Progenitor cell of endocrine pancreas (in vitro differentiated cells): ENCODE measurements around the gene SYS1. TPM values are rescaled to one million over a fixed set of nuclear protein-coding genes. Genes with fewer than 3 reads are reported as not detected.

Experiments
- DNase-seq: peaks from one replicate; pipeline ENCODE4 v3.0.0; 2021; ENCODE audit warnings: low spot score; ENCODE audit not compliant: unreplicated experiment
- H3K27ac Mint-ChIP-seq: 2 replicates; pipeline ENCODE4 v1.8.0; 2021; ENCODE audit warnings: mild to moderate bottlenecking, moderate library complexity, mixed read lengths
- H3K27me3 Mint-ChIP-seq: 2 replicates; pipeline ENCODE4 v1.8.0; 2021; ENCODE audit warnings: mixed read lengths
- H3K36me3 Mint-ChIP-seq: 2 replicates; pipeline ENCODE4 v1.8.0; 2022; ENCODE audit warnings: mixed read lengths; ENCODE audit not compliant: insufficient read depth
- H3K4me1 Mint-ChIP-seq: 2 replicates; pipeline ENCODE4 v1.8.0; 2021; ENCODE audit warnings: low read depth, mixed read lengths
- H3K4me3 Mint-ChIP-seq: 2 replicates; pipeline ENCODE4 v1.8.0; 2021; ENCODE audit warnings: low read depth, mild to moderate bottlenecking, moderate library complexity, mixed read lengths
- H3K9me3 Mint-ChIP-seq: 2 replicates; pipeline ENCODE4 v1.8.0; 2021; ENCODE audit warnings: low read depth, mixed read lengths
- total RNA-seq: library from RNA; stranded (reverse); gene quantifications from 2 replicates; pipeline ENCODE4 v1.2.1, GENCODE V29; 2021
- TF ChIP-seq, protein P1 (sequence below): fragments of 200-600 bp; sonication (generic); IDR thresholded peaks from one replicate; pipeline ENCODE4 v1.5.0; 2021; ENCODE audit warnings: antibody characterized with exemption, mild to moderate bottlenecking; ENCODE audit not compliant: unreplicated experiment

SYS1 gene
- total RNA-seq, 1 donor from 2014 or later = 31.9 TPM

DNA sequence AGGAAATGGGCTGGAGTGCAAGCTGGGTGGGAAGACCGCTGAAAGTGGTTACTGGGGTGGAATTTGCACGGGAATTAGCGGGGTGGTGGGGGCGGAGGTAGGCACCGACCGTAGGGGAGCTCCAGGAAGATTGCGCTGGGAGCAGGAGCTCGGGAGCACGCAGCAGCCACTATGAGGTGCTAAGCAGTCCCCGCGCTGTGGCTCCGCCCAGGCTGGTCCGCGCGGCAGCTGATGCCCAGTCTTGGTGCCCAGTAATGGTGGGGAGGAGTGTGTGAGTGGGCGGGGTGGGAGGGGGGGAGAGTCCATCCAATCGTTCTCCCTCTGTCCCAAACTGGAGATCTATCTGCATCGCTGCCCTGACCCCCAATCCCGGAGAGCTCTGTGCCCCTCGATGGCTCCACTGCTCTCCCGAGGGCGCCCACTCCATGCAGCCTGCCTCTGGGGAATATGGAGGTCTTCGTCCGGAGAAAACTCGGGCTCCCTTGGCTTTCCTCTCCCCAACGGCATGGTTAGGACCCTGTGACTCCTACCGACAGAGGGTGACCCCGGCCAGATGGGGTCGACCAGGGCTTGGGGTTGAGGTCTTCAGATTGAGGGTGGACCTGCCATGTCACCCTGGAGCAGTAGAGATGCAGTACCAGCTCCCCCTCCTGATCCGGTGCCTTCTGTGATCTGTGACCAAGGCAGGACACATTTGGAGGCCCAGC lies 9.8 kb downstream of the SYS1 start:
- H3K27ac Mint-ChIP-seq = peak overlapping the region; percentile 33
- peaks cover 4% of the 10 kb centered on the region for H3K27me3 Mint-ChIP-seq
- DNase-seq = no peak
- H3K9me3 Mint-ChIP-seq = no peaks in the 10 kb centered on the region
- peak overlapping the region; percentile 68 for H3K4me3 Mint-ChIP-seq
- H3K36me3 Mint-ChIP-seq = peaks cover 8% of the 10 kb centered on the region
- TF ChIP-seq, protein P1, sequence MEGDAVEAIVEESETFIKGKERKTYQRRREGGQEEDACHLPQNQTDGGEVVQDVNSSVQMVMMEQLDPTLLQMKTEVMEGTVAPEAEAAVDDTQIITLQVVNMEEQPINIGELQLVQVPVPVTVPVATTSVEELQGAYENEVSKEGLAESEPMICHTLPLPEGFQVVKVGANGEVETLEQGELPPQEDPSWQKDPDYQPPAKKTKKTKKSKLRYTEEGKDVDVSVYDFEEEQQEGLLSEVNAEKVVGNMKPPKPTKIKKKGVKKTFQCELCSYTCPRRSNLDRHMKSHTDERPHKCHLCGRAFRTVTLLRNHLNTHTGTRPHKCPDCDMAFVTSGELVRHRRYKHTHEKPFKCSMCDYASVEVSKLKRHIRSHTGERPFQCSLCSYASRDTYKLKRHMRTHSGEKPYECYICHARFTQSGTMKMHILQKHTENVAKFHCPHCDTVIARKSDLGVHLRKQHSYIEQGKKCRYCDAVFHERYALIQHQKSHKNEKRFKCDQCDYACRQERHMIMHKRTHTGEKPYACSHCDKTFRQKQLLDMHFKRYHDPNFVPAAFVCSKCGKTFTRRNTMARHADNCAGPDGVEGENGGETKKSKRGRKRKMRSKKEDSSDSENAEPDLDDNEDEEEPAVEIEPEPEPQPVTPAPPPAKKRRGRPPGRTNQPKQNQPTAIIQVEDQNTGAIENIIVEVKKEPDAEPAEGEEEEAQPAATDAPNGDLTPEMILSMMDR = no peak
- H3K4me1 Mint-ChIP-seq = peaks cover 9% of the 10 kb centered on the region

- DNase-seq = peak; percentile 82
- TF ChIP-seq, protein P1 = peak; percentile 87
- Mint-ChIP-seq H3K4me3 (peak overlapping the region; percentile 68), H3K4me1 (peaks cover 9% of the 10 kb centered on the region), H3K9me3 (no peaks in the 10 kb centered on the region), H3K27me3 (peaks cover 4% of the 10 kb centered on the region), H3K36me3 (peaks cover 2% of the 10 kb centered on the region), H3K27ac (peak overlapping the region; percentile 74)
Measured at GRCh38 chr20:45373353-45374100, 10.6 kb downstream of the SYS1 start.

GRCh38 chr20:45374101-45374467 lies 11.1 kb downstream of the SYS1 start:
- TF ChIP-seq, protein P1 = no peak
- Mint-ChIP-seq H3K9me3 (no peaks in the 10 kb centered on the region), H3K27me3 (peaks cover 4% of the 10 kb centered on the region), H3K36me3 (no peaks in the 10 kb centered on the region), H3K4me1 (peaks cover 9% of the 10 kb centered on the region), H3K4me3 (no peak overlapping the region), H3K27ac (no peak overlapping the region)
- no peak for DNase-seq

DNA sequence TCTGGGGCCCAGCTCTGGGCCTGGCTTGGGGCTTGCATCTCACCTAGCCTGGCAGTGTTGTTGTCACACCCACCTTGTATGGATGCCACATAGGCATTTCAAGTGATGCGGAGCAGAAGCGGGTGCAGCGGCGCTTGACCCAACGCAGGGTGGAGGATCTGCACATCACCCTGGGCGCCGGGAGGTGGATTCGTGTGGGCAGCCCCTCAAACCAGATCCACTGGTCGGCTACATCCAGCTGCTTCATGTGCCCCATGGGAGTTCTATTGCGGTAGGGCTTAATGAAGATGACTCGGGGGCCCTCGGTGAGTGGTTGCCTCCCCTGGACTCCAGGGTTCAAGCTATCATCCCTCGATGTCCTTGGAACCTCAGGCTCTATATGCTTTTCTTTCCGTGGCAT lies 12.0 kb downstream of the SYS1 start:
- Mint-ChIP-seq H3K27ac (no peak overlapping the region), H3K27me3 (peaks cover 4% of the 10 kb centered on the region), H3K36me3 (no peaks in the 10 kb centered on the region), H3K9me3 (no peaks in the 10 kb centered on the region), H3K4me1 (peaks cover 9% of the 10 kb centered on the region), H3K4me3 (no peak overlapping the region)
- TF ChIP-seq, protein P1 = no peak
- DNase-seq = no peak

- TF ChIP-seq, protein P1 = no peak
- no peak overlapping the region for H3K27ac Mint-ChIP-seq
- H3K9me3 Mint-ChIP-seq = no peaks in the 10 kb centered on the region
- DNase-seq = no peak
- H3K27me3 Mint-ChIP-seq = peaks cover 3% of the 10 kb centered on the region
- no peak overlapping the region for H3K4me3 Mint-ChIP-seq
- H3K36me3 Mint-ChIP-seq = peaks cover 2% of the 10 kb centered on the region
- H3K4me1 Mint-ChIP-seq = peaks cover 8% of the 10 kb centered on the region
Measured at GRCh38 chr20:45377269-45377668, 14.3 kb downstream of the SYS1 start.
